Liver (tissue), 9 donors: Measurements from ENCODE around the gene RNPEPL1. TPM values are rescaled to one million over a fixed set of nuclear protein-coding genes. Genes with fewer than 3 reads are reported as not detected.

ENCODE experiments used
- DNase-seq: peaks from one replicate; pipeline ENCODE4 v3.0.0-alpha.2; 2017; ENCODE audit warnings: low spot score
- H3K27ac ChIP-seq, 2 donors: one replicate each; pipeline ENCODE4 v1.7.0; 2013; ENCODE audit warnings: inconsistent platforms in 2 of 2, low read length in 2 of 2, control low read depth in 1 of 2, low read depth in 1 of 2, mild to moderate bottlenecking in 1 of 2
- H3K27me3 ChIP-seq, 4 donors: one replicate each; pipeline versions ENCODE4 v1.6.1 to v1.7.0; 2013; ENCODE audit warnings: low read length in 3 of 4, inconsistent platforms in 1 of 4, mild to moderate bottlenecking in 1 of 4, moderate library complexity in 1 of 4; ENCODE audit not compliant: control insufficient read depth in 4 of 4, insufficient read depth in 4 of 4
- H3K36me3 ChIP-seq, 4 donors: one replicate each; pipeline versions ENCODE4 v1.6.1 to v1.7.0; 2013; ENCODE audit warnings: low read length in 3 of 4, mild to moderate bottlenecking in 3 of 4, low read depth in 1 of 4, moderate library complexity in 1 of 4; ENCODE audit not compliant: control insufficient read depth in 4 of 4, insufficient read depth in 3 of 4
- H3K4me1 ChIP-seq, 4 donors: one replicate each; pipeline versions ENCODE4 v1.6.1 to v1.7.0; 2013; ENCODE audit warnings: low read length in 3 of 4, mild to moderate bottlenecking in 3 of 4, moderate library complexity in 1 of 4; ENCODE audit not compliant: control insufficient read depth in 4 of 4, insufficient read depth in 4 of 4
- H3K4me3 ChIP-seq, 3 donors: one replicate each; pipeline versions ENCODE4 v1.6.1 to v1.7.0; 2013; ENCODE audit warnings: low read length in 3 of 3, control low read depth in 1 of 3, low read depth in 1 of 3, mild to moderate bottlenecking in 1 of 3
- H3K9ac ChIP-seq, 2 donors: one replicate each; pipeline ENCODE4 v1.7.0; 2013; ENCODE audit warnings: low read length in 2 of 2, mild to moderate bottlenecking in 2 of 2, moderate library complexity in 2 of 2, control low read depth in 1 of 2, low read depth in 1 of 2
- H3K9me3 ChIP-seq, 4 donors: one replicate each; pipeline versions ENCODE4 v1.6.1 to v1.7.0; 2013; ENCODE audit warnings: low read length in 3 of 4; ENCODE audit not compliant: control insufficient read depth in 4 of 4
- ATF3 ChIP-seq: IDR thresholded peaks from 2 replicates; pipeline ENCODE4 v1.6.1; 2016; ENCODE audit warnings: antibody characterized with exemption
- CTCF ChIP-seq: fragments of 150-350 bp; IDR thresholded peaks from 2 replicates; pipeline ENCODE4 v1.5.1; 2017; ENCODE audit warnings: improper control_type of control experiment, low read depth, low read length; ENCODE audit not compliant: missing input control
- EGR1 ChIP-seq, 2 donors: IDR thresholded peaks; 2 replicates each; pipeline ENCODE4 v1.6.1; 2016 to 2018; ENCODE audit warnings: antibody characterized with exemption in 2 of 2, low read depth in 2 of 2
- FOXA1 ChIP-seq: IDR thresholded peaks from 2 replicates; pipeline ENCODE4 v1.6.1; 2016; ENCODE audit warnings: antibody characterized with exemption
- FOXA2 ChIP-seq: IDR thresholded peaks from 2 replicates; pipeline ENCODE4 v1.6.1; 2016; ENCODE audit warnings: antibody characterized with exemption
- GABPA ChIP-seq, 2 donors: IDR thresholded peaks in 1 of 2; conservative IDR thresholded peaks in 1 of 2; 2 replicates each; pipeline ENCODE4 v1.6.1; 2016; ENCODE audit warnings: antibody characterized with exemption in 2 of 2, mild to moderate bottlenecking in 1 of 2, moderate library complexity in 1 of 2
- HNF4A ChIP-seq, 2 donors: conservative IDR thresholded peaks; 2 replicates each; pipeline ENCODE4 v1.6.1; 2016; ENCODE audit warnings: antibody characterized with exemption in 2 of 2, mild to moderate bottlenecking in 2 of 2
- HNF4G ChIP-seq: IDR thresholded peaks from 2 replicates; pipeline ENCODE4 v1.6.1; 2016; ENCODE audit warnings: antibody characterized with exemption
- JUND ChIP-seq, 2 donors: IDR thresholded peaks; 2 replicates each; pipeline ENCODE4 v1.6.1; 2016; ENCODE audit warnings: antibody characterized with exemption in 2 of 2
- MAX ChIP-seq: IDR thresholded peaks from 2 replicates; pipeline ENCODE4 v1.6.1; 2016; ENCODE audit warnings: antibody characterized with exemption
- NR2F2 ChIP-seq: IDR thresholded peaks from 2 replicates; pipeline ENCODE4 v1.6.1; 2016; ENCODE audit warnings: antibody characterized with exemption
- RAD21 ChIP-seq, 2 donors: IDR thresholded peaks; 2 replicates each; pipeline ENCODE4 v1.6.1; 2016; ENCODE audit warnings: antibody characterized with exemption in 2 of 2, mild to moderate bottlenecking in 2 of 2
- REST ChIP-seq: IDR thresholded peaks from 2 replicates; pipeline ENCODE4 v1.6.1; 2016; ENCODE audit warnings: antibody characterized with exemption, mild to moderate bottlenecking
- RXRA ChIP-seq, 2 donors: IDR thresholded peaks; 2 replicates each; pipeline ENCODE4 v1.6.1; 2017 to 2018; ENCODE audit warnings: antibody characterized with exemption in 2 of 2, mild to moderate bottlenecking in 1 of 2
- SP1 ChIP-seq: IDR thresholded peaks from 2 replicates; pipeline ENCODE4 v1.6.1; 2018; ENCODE audit warnings: antibody characterized with exemption, mild to moderate bottlenecking
- TAF1 ChIP-seq: conservative IDR thresholded peaks from 2 replicates; pipeline ENCODE4 v1.6.1; 2016; ENCODE audit warnings: antibody characterized with exemption, mild to moderate bottlenecking
- YY1 ChIP-seq: IDR thresholded peaks from 2 replicates; pipeline ENCODE4 v1.6.1; 2016; ENCODE audit warnings: antibody characterized with exemption, mild to moderate bottlenecking
- ZBTB33 ChIP-seq: IDR thresholded peaks from 2 replicates; pipeline ENCODE4 v1.6.1; 2016; ENCODE audit warnings: antibody characterized with exemption
- WGBS: extraction: QIAGEN DNeasy Blood & Tissue Kit; methylation state at CpG from one replicate; pipeline ENCODE4 v1.1.7; 2013; 5-methylcytosine and 5-hydroxymethylcytosine counted together
- polyA plus RNA-seq, 2 donors: library from polyadenylated mRNA; stranded (reverse) in 1 of 2; unstranded in 1 of 2; fragments of 200-250 nt in 1 of 2; fragments of >200 nt in 1 of 2; fragmentation: Nextera tagmentation in 1 of 2; extraction: Ambion mirVana in 1 of 2; gene quantifications; one replicate each; pipeline versions ENCODE4 v1.2.1 to v1.2.3, GENCODE V29; 2013 to 2015
- total RNA-seq, 2 donors: library from RNA; depleted of rRNA; stranded (reverse); fragments of >200 nt; gene quantifications; one replicate each; pipeline ENCODE4 v1.2.3, GENCODE V29; 2014
- donor health status: healthy.
- donor health status: healthy.
- donor health status: healthy.
- donor health status: healthy.
- donor health status: healthy.

The RNPEPL1 gene
- total and polyA plus RNA-seq, 4 donors, result 24.8 to 43.9 (median 29.4) TPM

GRCh38 chr2:240604939-240605716 lies 36.8 kb downstream of the RNPEPL1 start:
- Histone ChIP-seq H3K9ac (no peak overlapping the region), H3K4me3 (no peak overlapping the region)
- 86% methylated on average over 19 of the region's 19 CpGs for WGBS

GRCh38 chr2:240605867-240606743 lies 37.8 kb downstream of the RNPEPL1 start:
- no peaks in the 10 kb centered on the region for H3K27me3 ChIP-seq
- H3K36me3 ChIP-seq, result peaks cover 0 to 2% (median 0%) of the 10 kb centered on the region in 4 donors
- no peaks in the 10 kb centered on the region for H3K9me3 ChIP-seq
- H3K9ac ChIP-seq, result no peak overlapping the region
- no peak overlapping the region for H3K27ac ChIP-seq
- H3K4me3 ChIP-seq, result no peak overlapping the region
- peaks cover 2 to 11% (median 6%) of the 10 kb centered on the region in 4 donors for H3K4me1 ChIP-seq
- no peak for TF ChIP-seq GABPA (IDR thresholded peaks at IDR 0.05 in 1 of 2, conservative IDR thresholded peaks at IDR 0.05 in 1 of 2)
- no peak for TF ChIP-seq FOXA1
- no peak for TF ChIP-seq NR2F2
- TF ChIP-seq MAX, result no peak
- no peak for TF ChIP-seq FOXA2
- no peak for TF ChIP-seq HNF4G
- TF ChIP-seq ZBTB33, result no peak
- TF ChIP-seq REST, result no peak
- no peak for TF ChIP-seq CTCF
- no peak for TF ChIP-seq HNF4A (conservative IDR thresholded peaks at IDR 0.05)
- no peak for TF ChIP-seq TAF1
- TF ChIP-seq SP1, result no peak
- TF ChIP-seq JUND (IDR thresholded peaks at IDR 0.05), result no peak
- TF ChIP-seq RXRA (IDR thresholded peaks at IDR 0.05), result no peak
- no peak for TF ChIP-seq ATF3
- TF ChIP-seq YY1, result no peak
- TF ChIP-seq RAD21 (IDR thresholded peaks at IDR 0.05), result no peak
- no peak for DNase-seq
- 82% methylated on average over 12 of the region's 12 CpGs for WGBS

More at GRCh38 chr2:240604939-240605716, 36.8 kb downstream of the RNPEPL1 start:
- Histone ChIP-seq H3K9me3 (no peaks in the 10 kb centered on the region), H3K27me3 (no peaks in the 10 kb centered on the region), H3K4me1 (peaks cover 2 to 11% (median 6%) of the 10 kb centered on the region in 4 donors), H3K36me3 (peaks cover 0 to 2% (median 0%) of the 10 kb centered on the region in 4 donors), H3K27ac (no peak overlapping the region)
- TF ChIP-seq RAD21 (IDR thresholded peaks at IDR 0.05), result no peak
- no peak for TF ChIP-seq EGR1 (IDR thresholded peaks at IDR 0.05; ENCODE audit: low read depth in 2 of 2)
- TF ChIP-seq HNF4G, result no peak
- no peak for TF ChIP-seq TAF1
- TF ChIP-seq YY1, result no peak
- DNase-seq, result no peak
